ENCODE measurements around the gene ASCL1.

Gene ASCL1

GRCh38 chr12:102992720-102993119 lies 35.2 kb downstream of the ASCL1 start:
- H3K9me3 Mint-ChIP-seq = peaks cover 7% of the 10 kb centered on the region
- no peak overlapping the region for H3K27ac Mint-ChIP-seq
- H3K36me3 Mint-ChIP-seq (ENCODE audit: low read depth) = no peaks in the 10 kb centered on the region
- no peak overlapping the region for H3K4me3 Mint-ChIP-seq
- no peak for TF ChIP-seq CTCF (IDR thresholded peaks at IDR 0.05; ENCODE audit: unreplicated experiment in 3 of 3)
- no peaks in the 10 kb centered on the region for H3K4me1 Mint-ChIP-seq
- peaks cover 9% of the 10 kb centered on the region for H3K27me3 Mint-ChIP-seq (ENCODE audit: low read depth)

GRCh38 chr12:102993537-102993936 lies 36.1 kb downstream of the ASCL1 start:
- H3K27me3 Mint-ChIP-seq (ENCODE audit: low read depth) = peaks cover 9% of the 10 kb centered on the region
- no peak for TF ChIP-seq CTCF (IDR thresholded peaks at IDR 0.05; ENCODE audit: unreplicated experiment in 3 of 3)
- no peak overlapping the region for H3K27ac Mint-ChIP-seq
- H3K9me3 Mint-ChIP-seq = peaks cover 9% of the 10 kb centered on the region
- no peaks in the 10 kb centered on the region for H3K4me1 Mint-ChIP-seq
- H3K36me3 Mint-ChIP-seq (ENCODE audit: low read depth) = no peaks in the 10 kb centered on the region
- no peak overlapping the region for H3K4me3 Mint-ChIP-seq

GRCh38 chr12:102995372-102995771 lies 37.9 kb downstream of the ASCL1 start:
- no peaks in the 10 kb centered on the region for H3K36me3 Mint-ChIP-seq (ENCODE audit: low read depth)
- peaks cover 5% of the 10 kb centered on the region for H3K27me3 Mint-ChIP-seq (ENCODE audit: low read depth)
- no peak for TF ChIP-seq CTCF (IDR thresholded peaks at IDR 0.05; ENCODE audit: unreplicated experiment in 3 of 3)
- H3K4me3 Mint-ChIP-seq = no peak overlapping the region
- peaks cover 14% of the 10 kb centered on the region for H3K9me3 Mint-ChIP-seq
- no peak overlapping the region for H3K27ac Mint-ChIP-seq
- no peaks in the 10 kb centered on the region for H3K4me1 Mint-ChIP-seq

Data from nephron (organoid).